ENCODE data around the gene NELFCD. TPM values are rescaled to one million over a fixed set of nuclear protein-coding genes. Genes with fewer than 3 reads are reported as not detected.

NELFCD gene
- total and polyA plus RNA-seq, 10 of the 15 experiments (the other 5 are each of a cell fraction or from before 2014, with no cell fraction given): 8.9 to 109 (median 82.9) TPM

- TF ChIP-seq ESRRA (IDR thresholded peaks at IDR 0.05; ENCODE audit: low read length) (peak; percentile 27; the same call in 1 of the 2 replicates), CBX5 (IDR thresholded peaks at IDR 0.05; ENCODE audit: low read depth) (no peak), PML (IDR thresholded peaks at IDR 0.05; ENCODE audit: low read length) (peak; percentile 52; the same call in 1 of the 2 replicates), ELK1 (IDR thresholded peaks at IDR 0.05; ENCODE audit: low read depth, low read length) (no peak), RBBP5 (conservative IDR thresholded peaks at IDR 0.05) (no peak), JUND (IDR thresholded peaks at IDR 0.05; ENCODE audit: low read depth, low read length) (no peak), MLLT1 (IDR thresholded peaks at IDR 0.05) (0 out of 2 replicates have a peak, but pooled peaks have one; percentile 59), ZNF207 (IDR thresholded peaks at IDR 0.05; ENCODE audit: borderline replicate concordance) (0 out of 2 replicates have a peak, but pooled peaks have one; percentile 10), MYC (IDR thresholded peaks at IDR 0.05; ENCODE audit: insufficient read depth, insufficient read length, insufficient replicate concordance, low read length, severe bottlenecking) (no peak), NFXL1 (IDR thresholded peaks at IDR 0.05; ENCODE audit: borderline replicate concordance) (no peak), IKZF1 (conservative IDR thresholded peaks at IDR 0.05) (peak; percentile 97), RUNX3 (IDR thresholded peaks at IDR 0.05; ENCODE audit: low read length) (peak; percentile 88), CHD1 (IDR thresholded peaks at IDR 0.05; ENCODE audit: low read depth, low read length) (no peak), RFX5 (IDR thresholded peaks at IDR 0.05; ENCODE audit: low read depth, low read length) (no peak), TCF7 (IDR thresholded peaks at IDR 0.05; ENCODE audit: borderline replicate concordance) (peak; percentile 35; the same call in 1 of the 2 replicates), NFYB (IDR thresholded peaks at IDR 0.05; ENCODE audit: insufficient read depth, low read depth, low read length) (no peak), SIN3A (IDR thresholded peaks at IDR 0.05; ENCODE audit: low read depth, low read length) (peak; percentile 60), HCFC1 (IDR thresholded peaks at IDR 0.05; ENCODE audit: low read length) (no peak), GABPA (IDR thresholded peaks at IDR 0.05; ENCODE audit: low read depth) (no peak), EED (IDR thresholded peaks at IDR 0.05; ENCODE audit: low read depth) (peak; percentile 92)
These were observed 23.9 kb downstream of the NELFCD start (continued) for GRCh38 chr20:59004763-59005522.
